ENCODE results near the gene MEMO1. TPM values are rescaled to one million over a fixed set of nuclear protein-coding genes. Genes with fewer than 3 reads are reported as not detected.

Gene MEMO1
- total and polyA plus RNA-seq, 9 of the 15 experiments (the other 6 are each of a cell fraction or from before 2014, with no cell fraction given) = 22.1 to 87.7 (median 61.2) TPM

- no peak overlapping the region for H3K9ac ChIP-seq (ENCODE audit: insufficient read depth in 1 of 2, low read depth in 2 of 2, low read length in 2 of 2)
- in situ Hi-C loops (cut with MboI) (no loop called here), intact Hi-C loops (cut with micrococcal nuclease) (loop anchor here (5.0 kb wide), 1 partner anchor 143 kb away; no protein-coding TSS in a partner anchor)
- no peak overlapping the region for H3K4me2 ChIP-seq (ENCODE audit: insufficient read depth, low read length)
- H3K27me3 ChIP-seq (ENCODE audit: control insufficient read depth in 2 of 2, insufficient read depth in 2 of 2, low read length in 2 of 2) = no peaks in the 10 kb centered on the region
- no peaks in the 10 kb centered on the region for H4K20me1 ChIP-seq (replicated peaks; ENCODE audit: control insufficient read depth, insufficient read depth, low read length)
- no peaks in the 10 kb centered on the region for H3K9me3 ChIP-seq (replicated peaks; ENCODE audit: control insufficient read depth, insufficient read depth, low read depth, low read length)
- H3K4me1 ChIP-seq (replicated peaks in 1 of 2; ENCODE audit: control insufficient read depth in 2 of 2, insufficient read depth in 2 of 2, low read length in 2 of 2) = no peaks in the 10 kb centered on the region
- ATAC-seq (no peak), DNase-seq (ENCODE audit: extremely low read depth in 1 of 4, low spot score in 3 of 4) (no peak), FAIRE-seq (no peak)
- no peaks in the 10 kb centered on the region for H3K9me1 ChIP-seq (ENCODE audit: control insufficient read depth, insufficient read depth, low read length)
- no peaks in the 10 kb centered on the region for H3K79me2 ChIP-seq (ENCODE audit: control insufficient read depth, insufficient read depth, low read length)
- WGBS (ENCODE audit: insufficient coverage, low coverage, missing lambda C conversion rate) = 7% methylated on average over 1 of the region's 1 CpG
- H3K27ac ChIP-seq (ENCODE audit: extremely low read depth, low read depth, low read length) = no peak overlapping the region
- H3K4me3 ChIP-seq = no peak overlapping the region
- TF ChIP-seq NFIX (CRISPR knock-in tag; IDR thresholded peaks at IDR 0.05; ENCODE audit: low read depth) (no peak), ZFP36 (IDR thresholded peaks at IDR 0.05; ENCODE audit: low read depth, low read length, partially characterized antibody) (no peak), ASH1L (IDR thresholded peaks at IDR 0.05; ENCODE audit: borderline replicate concordance, low read depth, partially characterized antibody) (no peak), YBX1 (IDR thresholded peaks at IDR 0.05) (no peak), CHCHD3 (CRISPR knock-in tag; IDR thresholded peaks at IDR 0.05) (no peak)
- H3K36me3 ChIP-seq (ENCODE audit: control insufficient read depth, insufficient read depth, low read length) = no peaks in the 10 kb centered on the region
- CTCF ChIA-PET (ENCODE audit: low intra/inter-chr PET ratio) = no interaction called here
- no peak overlapping the region for H2AFZ ChIP-seq (ENCODE audit: low read depth, low read length)
- POLR2A ChIA-PET = interaction anchor here (1.2 kb wide), 1 partner anchor 9 kb away, joined by 4 read pairs; no protein-coding TSS in a partner anchor
- BruUV-seq (replicated peaks) = no TSS peak
Observed at GRCh38 chr2:31835450-31835849, 175.4 kb downstream of the MEMO1 start.

- Histone ChIP-seq H3K27me3 (ENCODE audit: control insufficient read depth in 2 of 2, insufficient read depth in 2 of 2, low read length in 2 of 2) (no peaks in the 10 kb centered on the region), H3K4me2 (ENCODE audit: insufficient read depth, low read length) (no peak overlapping the region), H3K9ac (ENCODE audit: insufficient read depth in 1 of 2, low read depth in 2 of 2, low read length in 2 of 2) (no peak overlapping the region), H3K36me3 (ENCODE audit: control insufficient read depth, insufficient read depth, low read length) (no peaks in the 10 kb centered on the region), H3K4me3 (no peak overlapping the region), H3K9me1 (ENCODE audit: control insufficient read depth, insufficient read depth, low read length) (no peaks in the 10 kb centered on the region), H3K9me3 (replicated peaks; ENCODE audit: control insufficient read depth, insufficient read depth, low read depth, low read length) (no peaks in the 10 kb centered on the region), H3K79me2 (ENCODE audit: control insufficient read depth, insufficient read depth, low read length) (no peaks in the 10 kb centered on the region), H3K27ac (ENCODE audit: extremely low read depth, low read depth, low read length) (no peak overlapping the region), H4K20me1 (replicated peaks; ENCODE audit: control insufficient read depth, insufficient read depth, low read length) (no peaks in the 10 kb centered on the region), H3K4me1 (replicated peaks in 1 of 2; ENCODE audit: control insufficient read depth in 2 of 2, insufficient read depth in 2 of 2, low read length in 2 of 2) (no peaks in the 10 kb centered on the region), H2AFZ (ENCODE audit: low read depth, low read length) (no peak overlapping the region)
- FAIRE-seq (no peak), DNase-seq (ENCODE audit: extremely low read depth in 1 of 4, low spot score in 3 of 4) (no peak), ATAC-seq (no peak)
- 13% methylated on average over 5 of the region's 5 CpGs for WGBS (ENCODE audit: insufficient coverage, low coverage, missing lambda C conversion rate)
- POLR2A ChIA-PET = no interaction called here
- intact Hi-C loops (cut with micrococcal nuclease) = no loop called here
- no TSS peak for BruUV-seq (replicated peaks)
- TF ChIP-seq POLR2H (tag; IDR thresholded peaks at IDR 0.05; ENCODE audit: low read depth) = no peak
- TF ChIP-seq E2F5 (CRISPR knock-in tag; IDR thresholded peaks at IDR 0.05) = no peak
- no peak for TF ChIP-seq ZNF77 (CRISPR knock-in tag; IDR thresholded peaks at IDR 0.05)
- no peak for TF ChIP-seq KAT7 (CRISPR knock-in tag; IDR thresholded peaks at IDR 0.05; ENCODE audit: borderline replicate concordance)
- no peak for TF ChIP-seq ZNF695 (CRISPR knock-in tag; IDR thresholded peaks at IDR 0.05)
- TF ChIP-seq ZNF165 (CRISPR knock-in tag; IDR thresholded peaks at IDR 0.05; ENCODE audit: borderline replicate concordance) = no peak
- no peak for TF ChIP-seq FOXM1 (IDR thresholded peaks at IDR 0.05; ENCODE audit: low read depth)
- TF ChIP-seq FOXM1 (CRISPR knock-in tag; IDR thresholded peaks at IDR 0.05; ENCODE audit: low read depth) = no peak
- TF ChIP-seq CXXC5 (CRISPR knock-in tag; IDR thresholded peaks at IDR 0.05) = no peak
- CTCF ChIA-PET (ENCODE audit: low intra/inter-chr PET ratio) = no interaction called here
- in situ Hi-C loops (cut with MboI) = no loop called here
Observed at GRCh38 chr2:31832363-31832762, 178.4 kb downstream of the MEMO1 start.
